Measurements from ENCODE around the gene RNF112. TPM values are rescaled to one million over a fixed set of nuclear protein-coding genes. Genes with fewer than 3 reads are reported as not detected.
A peak's percentile ranks its signal among the peaks of the same experiment; 100 is the strongest.

The RNF112 gene
- total RNA-seq, 1 experiment from 2014 or later, result 4.9 TPM

GRCh38 chr17:19383681-19384470 lies 27.2 kb upstream of the RNF112 start:
- no peak for ATAC-seq
- Mint-ChIP-seq H3K4me1 (peaks cover 41% of the 10 kb centered on the region), H3K4me3 (no peak overlapping the region), H3K9me3 (no peaks in the 10 kb centered on the region), H3K27ac (peak overlapping the region; percentile 88; the same call in 1 of the 2 replicates), H3K27me3 (ENCODE audit: low read depth) (no peaks in the 10 kb centered on the region), H3K36me3 (peaks cover 49% of the 10 kb centered on the region)
- TF ChIP-seq ZNF396 (CRISPR knock-in tag; IDR thresholded peaks at IDR 0.05; ENCODE audit: borderline replicate concordance), result no peak
- TF ChIP-seq RORB (CRISPR knock-in tag; IDR thresholded peaks at IDR 0.05), result no peak
- no peak for TF ChIP-seq EMX1 (CRISPR knock-in tag; IDR thresholded peaks at IDR 0.05)
- no peak for TF ChIP-seq ATF2 (CRISPR knock-in tag; IDR thresholded peaks at IDR 0.05; ENCODE audit: borderline replicate concordance, low read depth)
- TF ChIP-seq OVOL2 (CRISPR knock-in tag; IDR thresholded peaks at IDR 0.05; ENCODE audit: borderline replicate concordance), result no peak
- TF ChIP-seq AR (CRISPR knock-in tag; IDR thresholded peaks at IDR 0.05), result no peak
- no peak for TF ChIP-seq USF2 (CRISPR knock-in tag; IDR thresholded peaks at IDR 0.05)
- TF ChIP-seq MAX (CRISPR knock-in tag; IDR thresholded peaks at IDR 0.05), result no peak
- no peak for TF ChIP-seq KAT7 (CRISPR knock-in tag; IDR thresholded peaks at IDR 0.05; ENCODE audit: borderline replicate concordance)
- TF ChIP-seq TEAD4 (CRISPR knock-in tag; IDR thresholded peaks at IDR 0.05), result no peak
- no peak for TF ChIP-seq USF1 (CRISPR knock-in tag; IDR thresholded peaks at IDR 0.05)
- no peak for TF ChIP-seq ZNF138 (CRISPR knock-in tag; conservative IDR thresholded peaks at IDR 0.05)
- ChIA-PET POLR2A (no interaction called here), CTCF (interaction anchor here (1.3 to 7.6 kb wide), 2 partner anchors 20 to 63 kb away, joined by 3 to 48 read pairs; partner anchors contain the start of gene B9D1)
- DNase-seq (ENCODE audit: low spot score), result no peak

GRCh38 chr17:19384723-19385391 lies 26.2 kb upstream of the RNF112 start:
- Mint-ChIP-seq H3K36me3 (peaks cover 40% of the 10 kb centered on the region), H3K4me1 (peaks cover 34% of the 10 kb centered on the region), H3K9me3 (no peaks in the 10 kb centered on the region), H3K27ac (peak overlapping the region; percentile 88), H3K27me3 (ENCODE audit: low read depth) (no peaks in the 10 kb centered on the region; the same call in 1 of the 2 replicates), H3K4me3 (no peak overlapping the region)
- no peak for TF ChIP-seq USF1 (CRISPR knock-in tag; IDR thresholded peaks at IDR 0.05)
- no peak for TF ChIP-seq ELF4 (CRISPR knock-in tag; IDR thresholded peaks at IDR 0.05; ENCODE audit: low read depth)
- TF ChIP-seq NFYB (CRISPR knock-in tag; conservative IDR thresholded peaks at IDR 0.05; ENCODE audit: low read depth), result no peak
- TF ChIP-seq AFF4 (CRISPR knock-in tag; IDR thresholded peaks at IDR 0.05; ENCODE audit: borderline replicate concordance), result no peak
- CTCF ChIA-PET, result interaction anchor here (1.3 to 7.6 kb wide), 4 partner anchors 13 to 360 kb away, joined by 3 to 48 read pairs (median 3); partner anchors contain the start of gene B9D1
- POLR2A ChIA-PET, result interaction anchor here (0.5 to 0.6 kb wide), 2 partner anchors 109 to 539 kb away, joined by 3 to 10 read pairs; no protein-coding TSS in a partner anchor
- no peak for DNase-seq (ENCODE audit: low spot score)
- no peak for ATAC-seq
